ENCODE data around the gene RNPEP. TPM values are rescaled to one million over a fixed set of nuclear protein-coding genes. Genes with fewer than 3 reads are reported as not detected.

Gene RNPEP
- total and polyA plus RNA-seq, 2 experiments from 2014 or later: 57.9 to 74.2 TPM

GRCh38 chr1:202038688-202039346 lies 56.4 kb downstream of the RNPEP start:
- Histone ChIP-seq H3K27ac (no peak overlapping the region), H3K4me3 (no peak overlapping the region)
- TF ChIP-seq EZH2 (IDR thresholded peaks at IDR 0.05; ENCODE audit: borderline replicate concordance) (no peak), CTCF (IDR thresholded peaks at IDR 0.05; ENCODE audit: poor library complexity) (no peak), EZH2phosphoT487 (IDR thresholded peaks at IDR 0.05; ENCODE audit: low read depth, severe bottlenecking, unreplicated experiment) (no peak)

GRCh38 chr1:202045705-202046104 lies 63.3 kb downstream of the RNPEP start:
- H3K9me2 ChIP-seq (replicated peaks; ENCODE audit: insufficient read depth): no peaks in the 10 kb centered on the region
- no peaks in the 10 kb centered on the region for H4K20me1 ChIP-seq (ENCODE audit: insufficient read depth, poor library complexity, severe bottlenecking)
- DNase-seq (ENCODE audit: low spot score): no peak
- H3K4me1 ChIP-seq (ENCODE audit: insufficient read depth): peaks cover 30% of the 10 kb centered on the region
- no peaks in the 10 kb centered on the region for H3K79me2 ChIP-seq
- 89% methylated on average over 2 of the region's 2 CpGs for WGBS (ENCODE audit: low lambda C conversion rate, missing lambda C conversion rate)
- H3K36me3 ChIP-seq (replicated peaks; ENCODE audit: insufficient read depth, low read depth): no peaks in the 10 kb centered on the region
- H3K4me3 ChIP-seq: no peak overlapping the region
- TF ChIP-seq EZH2 (IDR thresholded peaks at IDR 0.05; ENCODE audit: borderline replicate concordance): no peak
- peak overlapping the region; percentile 41 for H3K4me2 ChIP-seq
- H3K9me3 ChIP-seq (ENCODE audit: low read depth): no peaks in the 10 kb centered on the region
- H3K27ac ChIP-seq: peak overlapping the region; percentile 90
- H2AFZ ChIP-seq: no peak overlapping the region
- no peaks in the 10 kb centered on the region for H3K27me3 ChIP-seq

More at GRCh38 chr1:202038688-202039346, 56.4 kb downstream of the RNPEP start:
- Histone ChIP-seq H3K9me3 (ENCODE audit: low read depth) (no peaks in the 10 kb centered on the region), H3K79me2 (no peaks in the 10 kb centered on the region), H3K9me2 (replicated peaks; ENCODE audit: insufficient read depth) (no peaks in the 10 kb centered on the region), H3K36me3 (replicated peaks; ENCODE audit: insufficient read depth, low read depth) (no peaks in the 10 kb centered on the region), H3K4me2 (no peak overlapping the region), H2AFZ (no peak overlapping the region), H3K4me1 (ENCODE audit: insufficient read depth) (peaks cover 23% of the 10 kb centered on the region), H4K20me1 (ENCODE audit: insufficient read depth, poor library complexity, severe bottlenecking) (no peaks in the 10 kb centered on the region), H3K27me3 (no peaks in the 10 kb centered on the region)
- 96% methylated on average over 2 of the region's 2 CpGs for WGBS (ENCODE audit: low lambda C conversion rate, missing lambda C conversion rate)
- DNase-seq (ENCODE audit: low spot score): no peak

- WGBS (ENCODE audit: low lambda C conversion rate, missing lambda C conversion rate): 57% methylated on average over 3 of the region's 3 CpGs
- H4K20me1 ChIP-seq (ENCODE audit: insufficient read depth, poor library complexity, severe bottlenecking): no peaks in the 10 kb centered on the region
- no peaks in the 10 kb centered on the region for H3K27me3 ChIP-seq
- H3K4me3 ChIP-seq: no peak overlapping the region
- H3K9me3 ChIP-seq (ENCODE audit: low read depth): no peaks in the 10 kb centered on the region
- no peak overlapping the region for H2AFZ ChIP-seq
- peak overlapping the region; percentile 90 for H3K27ac ChIP-seq
- peak; percentile 64 for DNase-seq (ENCODE audit: low spot score)
- H3K4me1 ChIP-seq (ENCODE audit: insufficient read depth): peaks cover 30% of the 10 kb centered on the region
- TF ChIP-seq CTCF (IDR thresholded peaks at IDR 0.05; ENCODE audit: poor library complexity) (no peak), EZH2phosphoT487 (IDR thresholded peaks at IDR 0.05; ENCODE audit: low read depth, severe bottlenecking, unreplicated experiment) (no peak), EZH2 (IDR thresholded peaks at IDR 0.05; ENCODE audit: borderline replicate concordance) (no peak)
- no peaks in the 10 kb centered on the region for H3K9me2 ChIP-seq (replicated peaks; ENCODE audit: insufficient read depth)
- H3K79me2 ChIP-seq: no peaks in the 10 kb centered on the region
- H3K4me2 ChIP-seq: peak overlapping the region; percentile 41
- H3K36me3 ChIP-seq (replicated peaks; ENCODE audit: insufficient read depth, low read depth): no peaks in the 10 kb centered on the region
These were observed 63.8 kb downstream of the RNPEP start for GRCh38 chr1:202046227-202046626.

- Histone ChIP-seq H2AFZ (no peak overlapping the region), H3K4me2 (peak overlapping the region; percentile 41), H3K27ac (peak overlapping the region; percentile 90), H3K36me3 (replicated peaks; ENCODE audit: insufficient read depth, low read depth) (no peaks in the 10 kb centered on the region), H3K9me3 (ENCODE audit: low read depth) (no peaks in the 10 kb centered on the region), H3K9me2 (replicated peaks; ENCODE audit: insufficient read depth) (no peaks in the 10 kb centered on the region), H3K4me3 (no peak overlapping the region), H3K79me2 (no peaks in the 10 kb centered on the region), H3K27me3 (no peaks in the 10 kb centered on the region), H4K20me1 (ENCODE audit: insufficient read depth, poor library complexity, severe bottlenecking) (no peaks in the 10 kb centered on the region), H3K4me1 (ENCODE audit: insufficient read depth) (peaks cover 30% of the 10 kb centered on the region)
- no peak for DNase-seq (ENCODE audit: low spot score)
- TF ChIP-seq EZH2phosphoT487 (IDR thresholded peaks at IDR 0.05; ENCODE audit: low read depth, severe bottlenecking, unreplicated experiment) (no peak), CTCF (IDR thresholded peaks at IDR 0.05; ENCODE audit: poor library complexity) (no peak), EZH2 (IDR thresholded peaks at IDR 0.05; ENCODE audit: borderline replicate concordance) (no peak)
- WGBS (ENCODE audit: low lambda C conversion rate, missing lambda C conversion rate): 70% methylated on average over 5 of the region's 5 CpGs
These were observed 64.6 kb downstream of the RNPEP start for GRCh38 chr1:202046748-202047708.

Measured in hepatocyte (in vitro differentiated cells).